Measurements from ENCODE around the gene FLAD1. TPM values are rescaled to one million over a fixed set of nuclear protein-coding genes. Genes with fewer than 3 reads are reported as not detected.

The FLAD1 gene
- total RNA-seq, 1 experiment from 2014 or later = 58.4 TPM

DNA sequence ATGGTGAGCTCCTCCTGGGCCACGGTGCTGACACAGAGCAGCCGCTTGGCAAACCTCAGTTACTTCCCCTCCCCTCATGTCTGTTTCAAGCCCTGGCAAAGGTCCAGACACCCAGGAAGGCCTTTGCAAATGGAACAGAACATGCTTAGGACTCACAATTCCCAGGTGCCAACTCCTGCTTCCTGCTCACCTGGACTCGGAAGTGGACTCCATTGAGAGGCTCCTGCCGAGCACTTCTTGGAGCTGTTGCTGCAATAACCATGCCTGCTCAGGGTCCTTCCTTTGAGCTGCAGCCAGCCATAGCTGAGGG lies 39.7 kb downstream of the FLAD1 start:
- no peak for TF ChIP-seq POLR2A (IDR thresholded peaks at IDR 0.05; ENCODE audit: borderline replicate concordance, extremely low read depth, insufficient read depth, insufficient read length)
- no peak for TF ChIP-seq TCF7L2 (IDR thresholded peaks at IDR 0.05; ENCODE audit: borderline replicate concordance, extremely low read depth, insufficient read depth, insufficient read length)
- TF ChIP-seq, protein P1, sequence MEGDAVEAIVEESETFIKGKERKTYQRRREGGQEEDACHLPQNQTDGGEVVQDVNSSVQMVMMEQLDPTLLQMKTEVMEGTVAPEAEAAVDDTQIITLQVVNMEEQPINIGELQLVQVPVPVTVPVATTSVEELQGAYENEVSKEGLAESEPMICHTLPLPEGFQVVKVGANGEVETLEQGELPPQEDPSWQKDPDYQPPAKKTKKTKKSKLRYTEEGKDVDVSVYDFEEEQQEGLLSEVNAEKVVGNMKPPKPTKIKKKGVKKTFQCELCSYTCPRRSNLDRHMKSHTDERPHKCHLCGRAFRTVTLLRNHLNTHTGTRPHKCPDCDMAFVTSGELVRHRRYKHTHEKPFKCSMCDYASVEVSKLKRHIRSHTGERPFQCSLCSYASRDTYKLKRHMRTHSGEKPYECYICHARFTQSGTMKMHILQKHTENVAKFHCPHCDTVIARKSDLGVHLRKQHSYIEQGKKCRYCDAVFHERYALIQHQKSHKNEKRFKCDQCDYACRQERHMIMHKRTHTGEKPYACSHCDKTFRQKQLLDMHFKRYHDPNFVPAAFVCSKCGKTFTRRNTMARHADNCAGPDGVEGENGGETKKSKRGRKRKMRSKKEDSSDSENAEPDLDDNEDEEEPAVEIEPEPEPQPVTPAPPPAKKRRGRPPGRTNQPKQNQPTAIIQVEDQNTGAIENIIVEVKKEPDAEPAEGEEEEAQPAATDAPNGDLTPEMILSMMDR (IDR thresholded peaks at IDR 0.05 in 2 of 3, conservative IDR thresholded peaks at IDR 0.05 in 1 of 3; ENCODE audit: borderline replicate concordance in 1 of 3, insufficient read depth in 1 of 3, low read depth in 2 of 3, low read length in 2 of 3) = no peak
- no peak for TF ChIP-seq CEBPB (IDR thresholded peaks at IDR 0.05; ENCODE audit: low read depth)
- TF ChIP-seq EGR1 (IDR thresholded peaks at IDR 0.05; ENCODE audit: low read depth) = no peak
- no peak for TF ChIP-seq YY1 (IDR thresholded peaks at IDR 0.05; ENCODE audit: extremely low read depth, insufficient replicate concordance, low read depth, low read length)
- no peak for TF ChIP-seq ZFX (IDR thresholded peaks at IDR 0.05)
- TF ChIP-seq SP1 (IDR thresholded peaks at IDR 0.05; ENCODE audit: low read depth) = no peak
- TF ChIP-seq SRF (IDR thresholded peaks at IDR 0.05; ENCODE audit: low read depth) = no peak
- TF ChIP-seq, protein P2, sequence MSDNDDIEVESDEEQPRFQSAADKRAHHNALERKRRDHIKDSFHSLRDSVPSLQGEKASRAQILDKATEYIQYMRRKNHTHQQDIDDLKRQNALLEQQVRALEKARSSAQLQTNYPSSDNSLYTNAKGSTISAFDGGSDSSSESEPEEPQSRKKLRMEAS (IDR thresholded peaks at IDR 0.05) = no peak
- no peak for TF ChIP-seq FOSL1 (IDR thresholded peaks at IDR 0.05; ENCODE audit: low read depth)
- no peak for TF ChIP-seq EZH2 (IDR thresholded peaks at IDR 0.05)
- TF ChIP-seq POLR2AphosphoS5 (IDR thresholded peaks at IDR 0.05; ENCODE audit: low read depth, low read length) = no peak
- TF ChIP-seq CBX3 (IDR thresholded peaks at IDR 0.05; ENCODE audit: low read depth) = no peak
- Histone ChIP-seq H4K20me1 (ENCODE audit: insufficient read depth) (no peaks in the 10 kb centered on the region), H3K79me2 (ENCODE audit: insufficient read depth, low read length) (no peaks in the 10 kb centered on the region), H2AFZ (ENCODE audit: low read depth, low read length, poor library complexity, severe bottlenecking) (no peak overlapping the region), H3K36me3 (ENCODE audit: control insufficient read depth in 1 of 2, insufficient read depth in 2 of 2, low read length in 2 of 2) (no peaks in the 10 kb centered on the region), H3K27me3 (ENCODE audit: insufficient read depth, low read length) (no peaks in the 10 kb centered on the region), H3K27ac (ENCODE audit: low read depth, low read length) (no peak overlapping the region), H3K4me3 (replicated peaks in 1 of 2; ENCODE audit: low read depth in 1 of 2, low read length in 2 of 2) (no peak overlapping the region), H3K9ac (ENCODE audit: low read length) (no peak overlapping the region), H3K9me3 (ENCODE audit: control insufficient read depth in 1 of 2, insufficient read depth in 1 of 2, low read depth in 1 of 2, low read length in 2 of 2) (no peaks in the 10 kb centered on the region), H3K4me1 (ENCODE audit: control insufficient read depth in 1 of 2, insufficient read depth in 2 of 2, low read length in 2 of 2) (peaks cover 34 to 67% of the 10 kb centered on the region in 2 experiments), H3K4me2 (ENCODE audit: low read length) (no peak overlapping the region), H3K9me2 (ENCODE audit: insufficient read depth) (no peaks in the 10 kb centered on the region)
- BruUV-seq (replicated peaks) = no TSS peak
- RAD21 ChIA-PET (ENCODE audit: low non-redundant PET in 1 of 2, low total read pairs in 2 of 2, uncharacterized antibody in 2 of 2, unreplicated experiment in 2 of 2) = no interaction called here
- intact Hi-C loops (cut with micrococcal nuclease) = no loop called here
- DNase-seq (ENCODE audit: low read depth, low spot score) = no peak
- CTCF ChIA-PET = interaction anchor here (1.1 to 1.7 kb wide), 2 partner anchors 22 to 28 kb away, joined by 3 to 7 read pairs; partner anchors contain the start of gene ADAM15
- no peak for ATAC-seq
- POLR2A ChIA-PET = no interaction called here

Measured in HCT116 (cell line).